Putamen (tissue), 1 donor: ENCODE data around the gene CYP4F3.
"Not testable (repeated sequence)": the region's sequence is repeated elsewhere in the genome, so short reads cannot be mapped to it uniquely, and the experiment has no call there.

ENCODE experiments used
- DNase-seq: peaks from one replicate; pipeline ENCODE4 v3.0.0-alpha.2; 2016; ENCODE audit warnings: low spot score

The CYP4F3 gene

DNA sequence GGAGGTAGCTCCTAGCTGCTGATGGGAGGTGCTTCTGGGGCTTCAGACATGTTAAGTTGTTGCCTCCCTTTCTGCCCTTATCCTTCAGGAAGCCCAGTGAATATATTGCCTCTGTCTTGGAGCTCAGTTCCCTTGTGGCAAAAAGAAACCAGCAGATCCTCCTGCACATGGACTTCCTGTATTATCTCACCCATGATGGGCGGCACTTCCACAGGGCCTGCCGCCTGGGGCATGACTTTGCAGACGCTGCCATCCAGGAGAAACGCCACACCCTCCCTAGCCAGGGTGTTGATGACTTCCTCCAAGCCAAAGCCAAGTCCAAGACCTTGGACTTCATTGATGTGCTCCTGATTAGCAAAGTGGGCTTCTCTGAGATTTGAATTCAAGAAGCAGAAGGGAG lies 26.2 kb downstream of the CYP4F3 start:
- DNase-seq: no peak

- DNase-seq: no peak
Measured at GRCh38 chr19:15669440-15669839, 28.7 kb downstream of the CYP4F3 start.

DNA sequence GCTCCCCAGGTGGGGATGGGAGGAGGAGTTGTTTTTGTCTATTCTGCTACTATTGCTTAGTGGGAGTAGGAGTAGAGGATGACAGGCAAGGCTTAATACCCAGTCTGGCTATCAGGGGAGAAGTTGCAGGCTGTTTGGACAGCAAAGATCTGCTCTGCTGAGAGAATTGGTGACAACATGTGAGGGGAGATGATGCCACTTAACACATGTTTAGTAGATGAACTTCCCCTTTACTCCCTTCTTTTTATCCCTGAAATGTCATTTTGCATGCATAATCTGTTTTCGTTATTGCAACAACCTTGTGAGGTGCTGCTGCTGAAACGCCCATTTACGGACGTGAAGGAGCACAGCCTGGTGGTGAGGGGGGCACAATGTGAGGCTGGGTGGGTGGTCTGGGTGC lies 29.2 kb downstream of the CYP4F3 start:
- DNase-seq: no peak

DNA sequence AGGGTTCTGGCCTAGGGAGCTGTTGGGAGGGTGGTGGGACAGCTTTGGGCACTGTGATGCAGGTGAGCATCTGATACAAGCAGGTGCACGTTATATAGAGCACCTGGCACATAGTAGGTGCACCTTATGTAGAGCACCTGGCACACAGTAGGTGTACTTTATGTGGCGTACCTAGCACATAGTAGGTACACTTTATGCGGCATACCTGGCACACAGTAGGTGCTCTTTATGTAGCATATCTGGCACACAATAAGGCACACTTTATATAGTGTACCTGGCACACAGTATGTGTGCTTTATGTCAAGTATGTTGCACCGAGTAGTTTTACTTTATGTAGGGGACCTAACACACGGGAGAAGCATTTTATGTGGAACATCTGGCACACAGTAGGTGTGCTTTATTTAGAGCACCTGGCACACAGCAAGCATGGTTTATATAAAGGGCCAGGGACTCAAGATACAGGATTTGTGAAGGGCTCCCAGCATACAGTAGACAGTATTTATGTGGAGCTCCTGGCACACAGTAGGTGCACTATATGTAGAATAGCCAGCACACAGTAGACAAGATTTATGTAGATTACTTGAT lies 30.6 kb downstream of the CYP4F3 start:
- DNase-seq: no peak

GRCh38 chr19:15671891-15672579 lies 31.3 kb downstream of the CYP4F3 start:
- no peak for DNase-seq

DNA sequence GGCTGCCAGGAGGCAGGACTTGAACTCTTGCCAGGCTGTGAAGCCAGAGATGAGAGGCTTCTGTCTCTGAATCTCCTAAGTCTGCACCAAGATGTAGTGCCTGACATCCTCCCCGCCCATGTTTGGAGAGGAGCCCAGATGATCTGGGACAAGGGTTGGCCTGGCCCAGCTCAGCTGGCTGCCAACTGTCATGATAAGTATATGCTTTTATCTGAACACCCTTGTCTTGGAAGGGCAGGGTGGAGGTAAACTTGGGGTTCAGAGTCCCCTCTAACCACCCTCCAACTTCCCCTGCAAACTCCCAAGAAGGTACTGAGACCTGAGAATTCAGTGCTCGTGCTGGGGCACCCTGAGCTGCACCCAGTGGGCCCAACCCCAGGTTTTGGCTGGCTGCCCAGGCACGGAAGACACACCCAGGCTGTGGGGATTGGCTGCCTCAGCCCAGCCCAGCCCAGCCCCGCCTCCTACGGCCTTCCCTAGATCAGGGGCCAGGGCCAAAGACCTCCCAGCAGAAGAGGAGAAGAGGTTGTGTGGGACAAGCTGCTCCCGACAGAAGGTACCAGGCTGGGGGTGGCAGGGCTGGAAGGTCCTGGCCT lies 32.0 kb downstream of the CYP4F3 start, which contains the start of gene CYP4F12:
CYP4F12 (plus strand) TSS at position 508 of the 596 bp plus-strand sequence. CDS start 443 bp downstream, outside the sequence.
- no peak for DNase-seq

DNA sequence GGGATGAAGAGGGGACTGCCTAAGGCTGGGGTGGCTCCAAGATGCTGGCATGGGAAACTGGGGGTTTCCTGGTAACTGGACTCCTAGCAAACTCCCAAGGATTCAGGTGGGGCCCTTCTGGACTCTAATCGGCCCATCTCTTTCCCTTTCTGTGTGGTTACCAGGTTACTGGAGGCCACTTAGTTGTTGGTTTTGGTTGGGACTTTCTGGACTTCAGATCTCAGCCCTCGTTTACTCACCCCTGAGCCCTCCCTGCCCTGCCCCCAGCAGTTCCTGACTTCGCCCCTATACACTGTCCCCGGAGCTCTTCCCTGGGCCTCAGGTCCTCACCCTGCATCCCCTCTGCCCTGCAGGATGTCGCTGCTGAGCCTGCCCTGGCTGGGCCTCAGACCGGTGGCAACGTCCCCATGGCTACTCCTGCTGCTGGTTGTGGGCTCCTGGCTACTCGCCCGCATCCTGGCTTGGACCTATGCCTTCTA lies 32.5 kb downstream of the CYP4F3 start:
- no peak for DNase-seq

- DNase-seq: no peak
Measured at GRCh38 chr19:15675560-15675959, 34.9 kb downstream of the CYP4F3 start.

- DNase-seq: no peak
Measured at GRCh38 chr19:15679089-15679488, 38.4 kb downstream of the CYP4F3 start.

GRCh38 chr19:15679865-15680264 lies 39.2 kb downstream of the CYP4F3 start:
- DNase-seq: not testable (repeated sequence)

- no peak for DNase-seq
Measured at GRCh38 chr19:15680478-15681322, 40.0 kb downstream of the CYP4F3 start.

DNA sequence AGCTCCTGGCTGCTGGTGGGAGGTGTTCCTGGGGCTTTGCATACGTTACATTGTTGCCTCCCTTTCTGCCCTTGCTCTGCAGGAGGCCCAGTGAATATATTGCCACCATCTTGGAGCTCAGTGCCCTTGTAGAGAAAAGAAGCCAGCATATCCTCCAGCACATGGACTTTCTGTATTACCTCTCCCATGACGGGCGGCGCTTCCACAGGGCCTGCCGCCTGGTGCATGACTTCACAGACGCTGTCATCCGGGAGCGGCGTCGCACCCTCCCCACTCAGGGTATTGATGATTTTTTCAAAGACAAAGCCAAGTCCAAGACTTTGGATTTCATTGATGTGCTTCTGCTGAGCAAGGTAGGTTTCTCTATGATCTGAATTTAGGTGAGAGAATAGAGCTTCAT lies 42.7 kb downstream of the CYP4F3 start:
- no peak for DNase-seq

DNA sequence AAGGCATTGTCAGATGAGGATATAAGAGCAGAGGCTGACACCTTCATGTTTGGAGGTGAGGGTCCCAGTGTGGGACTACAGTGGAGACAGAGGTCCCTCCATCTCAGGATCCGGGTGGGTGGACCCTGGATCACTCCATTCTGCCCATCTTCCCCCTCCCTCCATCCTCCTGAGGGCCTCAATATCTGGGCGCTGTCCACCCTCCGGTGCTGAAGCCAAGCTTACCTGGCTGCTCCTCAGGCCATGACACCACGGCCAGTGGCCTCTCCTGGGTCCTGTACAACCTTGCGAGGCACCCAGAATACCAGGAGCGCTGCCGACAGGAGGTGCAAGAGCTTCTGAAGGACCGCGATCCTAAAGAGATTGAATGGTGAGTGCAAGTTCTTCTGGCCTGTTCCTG lies 44.1 kb downstream of the CYP4F3 start:
- no peak for DNase-seq

- DNase-seq: no peak
Measured at GRCh38 chr19:15696654-15697194, 56.0 kb downstream of the CYP4F3 start.

- no peak for DNase-seq
Measured at GRCh38 chr19:15701757-15702533, 61.2 kb downstream of the CYP4F3 start.

DNA sequence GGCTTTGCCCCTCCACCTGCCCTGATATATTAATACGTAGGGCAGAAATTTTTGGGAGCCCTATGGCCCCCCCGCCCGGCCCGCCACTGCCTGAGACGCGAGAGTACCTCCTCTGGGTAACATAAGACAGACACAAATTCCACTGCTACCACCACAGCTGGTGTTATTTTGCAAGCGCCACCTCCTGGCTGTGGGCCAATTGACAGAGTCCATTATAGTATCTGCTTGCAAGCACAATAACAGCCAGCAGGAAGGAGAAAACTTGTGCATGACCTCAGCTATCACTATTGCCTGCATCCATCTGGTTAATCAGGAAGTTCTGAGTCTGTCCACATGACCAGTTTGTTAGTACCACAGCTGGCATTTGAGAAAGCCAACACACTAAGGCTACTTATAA lies 61.8 kb downstream of the CYP4F3 start:
- peak; percentile 0 for DNase-seq
